ENCODE results near the gene SPOUT1. TPM values are rescaled to one million over a fixed set of nuclear protein-coding genes. Genes with fewer than 3 reads are reported as not detected.
"Not testable (repeated sequence)": the region's sequence is repeated elsewhere in the genome, so short reads cannot be mapped to it uniquely, and the experiment has no call there.

SPOUT1 gene
- total RNA-seq, 1 donor from 2014 or later = 11.0 TPM

DNA sequence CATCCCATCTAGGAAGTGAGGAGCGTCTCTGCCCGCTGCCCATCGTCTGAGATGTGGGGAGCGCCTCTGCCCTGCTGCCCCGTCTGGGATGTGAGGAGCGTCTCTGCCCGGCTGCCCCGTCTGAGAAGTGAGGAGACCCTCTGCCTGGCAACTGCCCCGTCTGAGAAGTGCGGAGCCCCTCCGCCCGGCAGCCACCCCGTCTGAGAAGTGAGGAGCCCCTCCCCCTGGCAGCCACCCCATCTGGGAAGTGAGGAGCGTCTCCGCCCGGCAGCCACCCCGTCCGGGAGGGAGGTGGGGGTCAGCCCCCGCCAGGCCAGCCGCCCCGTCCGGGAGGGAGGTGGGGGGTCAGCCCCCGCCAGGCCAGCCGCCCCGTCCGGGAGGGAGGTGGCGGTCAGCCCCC lies 49.5 kb downstream of the SPOUT1 start:
- H3K9me3 ChIP-seq (ENCODE audit: control insufficient read depth in 3 of 3, low read length in 3 of 3); H3K36me3 ChIP-seq (ENCODE audit: control insufficient read depth in 3 of 3, insufficient read depth in 3 of 3, low read length in 3 of 3); H3K27ac ChIP-seq (ENCODE audit: low read depth, low read length); H3K27me3 ChIP-seq (ENCODE audit: control insufficient read depth in 3 of 3, insufficient read depth in 3 of 3, low read length in 3 of 3); H3K9ac ChIP-seq (ENCODE audit: low read depth in 1 of 3, low read length in 3 of 3); H3K4me3 ChIP-seq (ENCODE audit: low read length in 3 of 3): not testable (repeated sequence)
- peaks cover 0 to 13% (median 9%) of the 10 kb centered on the region in 3 donors for H3K4me1 ChIP-seq (ENCODE audit: control insufficient read depth in 3 of 3, insufficient read depth in 3 of 3, low read length in 3 of 3)

DNA sequence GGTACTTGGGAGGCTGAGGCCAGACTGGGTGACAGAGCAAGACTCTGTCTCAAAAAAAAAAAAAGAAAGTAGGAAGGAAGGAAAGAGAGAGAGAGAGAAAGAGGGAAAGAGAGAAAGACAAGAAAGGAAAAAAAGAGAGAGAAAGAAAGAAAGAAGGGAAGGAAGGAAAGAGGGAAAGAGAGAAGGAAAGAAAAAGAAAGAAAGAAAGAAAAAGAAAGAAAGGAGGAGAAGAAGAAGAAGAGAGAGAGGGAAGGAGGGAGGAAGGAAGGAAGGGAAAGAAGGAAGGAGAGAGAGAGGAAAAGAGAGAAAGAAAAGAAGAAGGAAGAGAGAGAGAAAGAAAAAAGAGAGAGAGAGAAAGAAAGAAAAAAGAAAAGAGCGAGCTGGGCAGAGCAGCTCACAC lies 54.8 kb downstream of the SPOUT1 start:
- no peak overlapping the region for H3K9ac ChIP-seq (ENCODE audit: low read depth in 1 of 3, low read length in 3 of 3)
- peaks cover 0 to 3% (median 0%) of the 10 kb centered on the region in 3 donors for H3K36me3 ChIP-seq (ENCODE audit: control insufficient read depth in 3 of 3, insufficient read depth in 3 of 3, low read length in 3 of 3)
- peaks cover 14 to 22% (median 17%) of the 10 kb centered on the region in 3 donors for H3K4me1 ChIP-seq (ENCODE audit: control insufficient read depth in 3 of 3, insufficient read depth in 3 of 3, low read length in 3 of 3)
- no peak overlapping the region for H3K27ac ChIP-seq (ENCODE audit: low read depth, low read length)
- no peaks in the 10 kb centered on the region for H3K9me3 ChIP-seq (ENCODE audit: control insufficient read depth in 3 of 3, low read length in 3 of 3)
- H3K27me3 ChIP-seq (ENCODE audit: control insufficient read depth in 3 of 3, insufficient read depth in 3 of 3, low read length in 3 of 3) = no peaks in the 10 kb centered on the region
- no peak overlapping the region for H3K4me3 ChIP-seq (ENCODE audit: low read length in 3 of 3)

DNA sequence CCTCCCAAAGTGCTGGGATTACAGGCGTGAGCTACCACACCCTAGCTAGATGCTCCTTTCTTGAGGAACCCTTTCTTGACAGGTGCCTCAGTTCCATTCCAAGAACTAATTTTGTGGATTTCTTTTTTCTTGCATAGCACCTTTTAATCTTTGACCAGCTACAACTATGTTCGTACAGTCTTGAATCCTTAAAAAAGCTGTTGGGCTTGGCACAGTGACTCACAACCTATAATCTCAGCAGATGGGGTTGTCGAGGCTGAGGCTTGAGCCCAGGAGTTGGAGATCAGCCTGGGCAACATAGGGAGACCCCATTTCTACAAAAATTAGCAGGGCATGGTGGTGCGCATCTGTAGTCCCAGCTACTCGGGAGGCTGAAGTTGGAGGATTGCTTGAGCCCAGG lies 56.5 kb downstream of the SPOUT1 start:
- Histone ChIP-seq H3K9ac (ENCODE audit: low read depth in 1 of 3, low read length in 3 of 3) (no peak overlapping the region), H3K27me3 (ENCODE audit: control insufficient read depth in 3 of 3, insufficient read depth in 3 of 3, low read length in 3 of 3) (no peaks in the 10 kb centered on the region), H3K27ac (ENCODE audit: low read depth, low read length) (no peak overlapping the region), H3K4me1 (ENCODE audit: control insufficient read depth in 3 of 3, insufficient read depth in 3 of 3, low read length in 3 of 3) (peaks cover 16 to 30% (median 25%) of the 10 kb centered on the region in 3 donors), H3K36me3 (ENCODE audit: control insufficient read depth in 3 of 3, insufficient read depth in 3 of 3, low read length in 3 of 3) (peaks cover 0 to 3% (median under 1%) of the 10 kb centered on the region in 3 donors), H3K4me3 (ENCODE audit: low read length in 3 of 3) (no peak overlapping the region), H3K9me3 (ENCODE audit: control insufficient read depth in 3 of 3, low read length in 3 of 3) (no peaks in the 10 kb centered on the region)

DNA sequence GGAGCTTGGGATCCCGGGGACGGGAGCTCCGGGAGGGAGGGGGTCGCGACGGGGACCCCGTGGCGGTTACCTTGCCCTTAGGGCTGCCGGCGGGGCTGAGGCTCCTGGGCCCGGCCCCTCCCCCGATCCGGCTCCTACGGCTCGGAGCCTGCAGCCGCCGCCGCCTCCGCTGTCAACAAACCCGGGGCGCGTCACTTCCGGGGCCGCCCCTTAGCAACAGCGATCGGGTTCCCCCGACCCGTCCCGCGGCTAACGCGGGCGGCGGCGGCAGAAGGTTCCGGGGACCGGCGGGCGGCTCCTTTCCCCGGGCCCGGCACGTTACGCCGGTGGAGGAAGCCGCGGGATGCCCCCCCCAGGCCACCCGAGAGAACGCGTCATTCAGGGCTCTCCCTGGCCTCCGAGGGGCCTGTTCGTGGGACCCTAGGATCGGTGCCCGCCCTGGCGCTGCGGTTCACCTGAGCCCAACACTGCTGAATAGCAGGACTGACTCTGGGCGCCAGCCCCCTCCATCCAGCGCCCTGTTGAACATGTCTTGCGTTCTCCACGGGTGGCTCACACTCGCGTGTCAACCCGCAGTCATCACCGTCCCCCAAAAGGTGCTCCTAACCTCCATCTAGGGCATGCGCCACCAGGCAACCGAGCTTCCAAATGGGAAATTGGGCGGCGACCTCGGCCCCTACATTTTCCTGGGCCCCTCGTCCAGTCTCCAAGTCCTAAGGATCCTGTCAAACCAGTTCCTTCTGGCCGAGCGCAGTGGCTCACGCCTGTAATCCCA lies 57.7 kb downstream of the SPOUT1 start, which contains the start of gene ZER1:
Gene ZER1, minus strand, starts transcription at position 183 of the 775 bp plus-strand sequence. CDS start 16,362 bp downstream, outside the sequence.
- Histone ChIP-seq H3K9me3 (ENCODE audit: control insufficient read depth in 3 of 3, low read length in 3 of 3) (no peaks in the 10 kb centered on the region), H3K36me3 (ENCODE audit: control insufficient read depth in 3 of 3, insufficient read depth in 3 of 3, low read length in 3 of 3) (peaks cover 5 to 9% (median 6%) of the 10 kb centered on the region in 3 donors), H3K9ac (ENCODE audit: low read depth in 1 of 3, low read length in 3 of 3) (peak within 1 kb of the TSS; percentile 97 to 99 (median 99)), H3K4me3 (ENCODE audit: low read length in 3 of 3) (peak within 1 kb of the TSS; percentile 97 to 99 (median 98)), H3K4me1 (ENCODE audit: control insufficient read depth in 3 of 3, insufficient read depth in 3 of 3, low read length in 3 of 3) (peaks cover 16 to 30% (median 29%) of the 10 kb centered on the region in 3 donors), H3K27me3 (ENCODE audit: control insufficient read depth in 3 of 3, insufficient read depth in 3 of 3, low read length in 3 of 3) (no peaks in the 10 kb centered on the region), H3K27ac (ENCODE audit: low read depth, low read length) (peak within 1 kb of the TSS; percentile 96)

DNA sequence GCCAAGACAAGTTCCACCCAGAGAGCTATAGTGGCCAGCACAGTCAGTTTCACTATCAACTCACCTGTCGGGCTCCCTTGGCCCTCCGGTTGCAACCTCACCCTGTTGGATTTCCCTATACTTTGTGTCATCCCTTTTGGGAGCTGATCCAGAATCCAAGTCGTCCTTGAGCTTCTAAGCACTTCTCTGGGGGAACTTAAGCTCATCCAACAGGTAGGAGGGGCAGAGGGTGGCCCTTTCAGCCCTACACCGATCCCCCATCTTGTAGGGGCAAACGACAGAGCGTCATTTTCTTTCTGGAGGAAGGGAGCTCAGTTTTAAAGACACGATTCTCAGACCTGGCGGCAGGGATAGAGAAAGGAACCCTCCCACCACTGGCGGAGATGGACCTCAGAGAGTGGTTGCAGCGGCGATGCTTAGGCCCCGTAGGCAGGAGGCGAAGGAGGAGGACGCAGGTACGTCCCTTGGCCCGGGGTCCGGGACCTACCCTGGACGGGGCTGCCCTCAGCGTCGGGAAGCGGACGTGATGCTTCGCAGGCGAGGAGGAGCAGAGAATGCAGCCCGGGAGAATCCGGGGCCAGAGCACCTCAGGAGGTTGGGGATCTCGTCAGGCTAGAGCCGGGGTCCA lies 58.4 kb downstream of the SPOUT1 start:
- H3K4me1 ChIP-seq (ENCODE audit: control insufficient read depth in 3 of 3, insufficient read depth in 3 of 3, low read length in 3 of 3) = peaks cover 16 to 30% (median 29%) of the 10 kb centered on the region in 3 donors
- H3K27ac ChIP-seq (ENCODE audit: low read depth, low read length) = peak overlapping the region; percentile 96
- H3K36me3 ChIP-seq (ENCODE audit: control insufficient read depth in 3 of 3, insufficient read depth in 3 of 3, low read length in 3 of 3) = peaks cover 5 to 9% (median 6%) of the 10 kb centered on the region in 3 donors
- no peaks in the 10 kb centered on the region for H3K27me3 ChIP-seq (ENCODE audit: control insufficient read depth in 3 of 3, insufficient read depth in 3 of 3, low read length in 3 of 3)
- peak overlapping the region; percentile 97 to 99 (median 99) for H3K9ac ChIP-seq (ENCODE audit: low read depth in 1 of 3, low read length in 3 of 3)
- H3K4me3 ChIP-seq (ENCODE audit: low read length in 3 of 3) = peak overlapping the region; percentile 97 to 99 (median 98)
- H3K9me3 ChIP-seq (ENCODE audit: control insufficient read depth in 3 of 3, low read length in 3 of 3) = no peaks in the 10 kb centered on the region

DNA sequence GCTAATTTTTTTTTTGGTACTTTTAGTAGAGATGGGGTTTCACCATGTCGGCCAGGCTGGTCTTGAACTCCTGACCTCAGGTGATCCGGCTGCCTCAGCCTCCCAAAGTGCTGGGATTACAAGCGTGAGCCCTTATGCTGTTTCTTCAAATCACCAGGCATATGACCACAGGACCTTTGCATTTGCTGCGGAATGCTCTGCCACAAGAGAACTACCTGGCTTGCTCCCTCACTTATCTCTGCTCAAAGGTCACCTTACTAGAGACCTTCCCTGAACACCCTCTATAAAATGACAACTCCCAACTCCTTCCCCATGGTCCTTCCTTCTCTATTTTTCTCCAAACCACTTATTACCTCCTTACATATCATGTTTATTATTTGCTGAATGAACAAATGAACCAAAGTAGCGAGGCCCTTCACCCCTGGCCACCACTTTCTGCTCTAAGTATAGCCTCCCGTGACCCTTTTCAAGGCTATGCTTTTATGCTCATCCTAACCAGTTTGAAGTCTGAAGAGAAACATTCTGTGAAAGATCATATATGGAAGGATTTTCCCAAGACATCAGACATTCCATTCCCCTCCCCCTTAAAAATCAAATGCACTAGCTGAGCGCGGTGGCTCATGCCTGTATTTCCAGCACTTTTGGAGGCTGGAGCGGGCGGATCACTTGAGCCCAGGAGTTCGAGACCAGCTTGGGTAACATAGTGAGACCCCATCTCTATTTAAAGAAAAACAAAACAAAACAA lies 59.1 kb downstream of the SPOUT1 start:
- H3K4me1 ChIP-seq (ENCODE audit: control insufficient read depth in 3 of 3, insufficient read depth in 3 of 3, low read length in 3 of 3) = peaks cover 16 to 30% (median 29%) of the 10 kb centered on the region in 3 donors
- peak overlapping the region; percentile 97 to 99 (median 98) for H3K4me3 ChIP-seq (ENCODE audit: low read length in 3 of 3)
- no peaks in the 10 kb centered on the region for H3K9me3 ChIP-seq (ENCODE audit: control insufficient read depth in 3 of 3, low read length in 3 of 3)
- H3K27ac ChIP-seq (ENCODE audit: low read depth, low read length) = peak overlapping the region; percentile 96
- H3K27me3 ChIP-seq (ENCODE audit: control insufficient read depth in 3 of 3, insufficient read depth in 3 of 3, low read length in 3 of 3) = no peaks in the 10 kb centered on the region
- H3K36me3 ChIP-seq (ENCODE audit: control insufficient read depth in 3 of 3, insufficient read depth in 3 of 3, low read length in 3 of 3) = peaks cover 5 to 9% (median 9%) of the 10 kb centered on the region in 3 donors
- H3K9ac ChIP-seq (ENCODE audit: low read depth in 1 of 3, low read length in 3 of 3) = peak overlapping the region; percentile 97 to 99 (median 99)

Other genes with a start within 250 kb of the SPOUT1 start
- 31.8 TPM for gene DYNC2I2, start 172.9 kb downstream of the SPOUT1 start, total RNA-seq
- gene SET, start 140.6 kb downstream of the SPOUT1 start, total RNA-seq = 336 TPM
- gene PKN3, start 127.3 kb downstream of the SPOUT1 start, total RNA-seq = 2.1 TPM
- 2.6 TPM for gene ZDHHC12, start 105.7 kb downstream of the SPOUT1 start, total RNA-seq
- 14.6 TPM for gene ZER1, start 57.9 kb downstream of the SPOUT1 start, total RNA-seq
- gene TBC1D13, start 42.5 kb downstream of the SPOUT1 start, total RNA-seq = 9.4 TPM
- gene ENDOG, start 11.3 kb downstream of the SPOUT1 start, total RNA-seq = 19.3 TPM
- 2.1 TPM for gene KYAT1, start 52.2 kb upstream of the SPOUT1 start, total RNA-seq
- 9.9 TPM for gene LRRC8A, start 52.3 kb upstream of the SPOUT1 start, total RNA-seq
- 17.7 TPM for gene PHYHD1, start 91.2 kb upstream of the SPOUT1 start, total RNA-seq
- 11.5 TPM for gene DOLK, start 117.8 kb upstream of the SPOUT1 start, total RNA-seq
- gene NUP188, start 117.9 kb upstream of the SPOUT1 start, total RNA-seq = 36.5 TPM
- gene SH3GLB2, start 198.5 kb upstream of the SPOUT1 start, total RNA-seq = 25.1 TPM
- gene MIGA2, start 206.8 kb upstream of the SPOUT1 start, total RNA-seq = 12.0 TPM

Data from skeletal muscle tissue (tissue), 4 donors.